ENCODE results near the gene RAE1. TPM values are rescaled to one million over a fixed set of nuclear protein-coding genes. Genes with fewer than 3 reads are reported as not detected.

The RAE1 gene
- total RNA-seq, 2 experiments from 2014 or later = 37.5 to 37.9 TPM

GRCh38 chr20:57317789-57318371, 33.2 kb upstream of the RAE1 start:
- Mint-ChIP-seq H3K4me1 (no peaks in the 10 kb centered on the region), H3K27me3 (peaks cover 25% of the 10 kb centered on the region), H3K36me3 (ENCODE audit: low read depth) (no peaks in the 10 kb centered on the region), H3K27ac (no peak overlapping the region), H3K4me3 (no peak overlapping the region), H3K9me3 (no peaks in the 10 kb centered on the region)
- ChIA-PET CTCF (no interaction called here), POLR2A (no interaction called here)
- no peak for DNase-seq

- Mint-ChIP-seq H3K9me3 (no peaks in the 10 kb centered on the region), H3K27me3 (peaks cover 31% of the 10 kb centered on the region), H3K27ac (no peak overlapping the region), H3K4me3 (no peak overlapping the region), H3K4me1 (no peaks in the 10 kb centered on the region), H3K36me3 (ENCODE audit: low read depth) (no peaks in the 10 kb centered on the region)
- DNase-seq = no peak
- CTCF ChIA-PET = no interaction called here
- POLR2A ChIA-PET = no interaction called here
These were observed 31.5 kb upstream of the RAE1 start for GRCh38 chr20:57319584-57319983.

GRCh38 chr20:57320358-57320757, 30.7 kb upstream of the RAE1 start:
- CTCF ChIA-PET = no interaction called here
- Mint-ChIP-seq H3K27me3 (peaks cover 37% of the 10 kb centered on the region), H3K9me3 (no peaks in the 10 kb centered on the region), H3K4me3 (no peak overlapping the region), H3K36me3 (ENCODE audit: low read depth) (no peaks in the 10 kb centered on the region), H3K4me1 (no peaks in the 10 kb centered on the region), H3K27ac (no peak overlapping the region)
- POLR2A ChIA-PET = no interaction called here
- no peak for DNase-seq

GRCh38 chr20:57321142-57321541, 29.9 kb upstream of the RAE1 start:
- H3K27me3 Mint-ChIP-seq = peaks cover 41% of the 10 kb centered on the region
- CTCF ChIA-PET = no interaction called here
- no peak overlapping the region for H3K27ac Mint-ChIP-seq
- H3K4me1 Mint-ChIP-seq = no peaks in the 10 kb centered on the region
- H3K4me3 Mint-ChIP-seq = no peak overlapping the region
- POLR2A ChIA-PET = no interaction called here
- no peaks in the 10 kb centered on the region for H3K36me3 Mint-ChIP-seq (ENCODE audit: low read depth)
- DNase-seq = no peak
- no peaks in the 10 kb centered on the region for H3K9me3 Mint-ChIP-seq

- CTCF ChIA-PET = interaction anchor here (0.6 to 0.8 kb wide), 2 partner anchors 53 to 763 kb away, joined by 3 to 5 read pairs; no protein-coding TSS in a partner anchor
- H3K4me3 Mint-ChIP-seq = no peak overlapping the region
- no peaks in the 10 kb centered on the region for H3K9me3 Mint-ChIP-seq
- DNase-seq = no peak
- POLR2A ChIA-PET = no interaction called here
- no peaks in the 10 kb centered on the region for H3K4me1 Mint-ChIP-seq
- no peaks in the 10 kb centered on the region for H3K36me3 Mint-ChIP-seq (ENCODE audit: low read depth)
- H3K27ac Mint-ChIP-seq = no peak overlapping the region
- H3K27me3 Mint-ChIP-seq = peaks cover 51% of the 10 kb centered on the region
These were observed 28.6 kb upstream of the RAE1 start for GRCh38 chr20:57322476-57322875.

GRCh38 chr20:57323034-57323433, 28.0 kb upstream of the RAE1 start:
- POLR2A ChIA-PET = no interaction called here
- Mint-ChIP-seq H3K9me3 (no peaks in the 10 kb centered on the region), H3K27ac (no peak overlapping the region), H3K36me3 (ENCODE audit: low read depth) (no peaks in the 10 kb centered on the region), H3K4me1 (no peaks in the 10 kb centered on the region), H3K27me3 (peaks cover 51% of the 10 kb centered on the region), H3K4me3 (no peak overlapping the region)
- DNase-seq = no peak
- CTCF ChIA-PET = interaction anchor here (0.7 kb wide), 1 partner anchor 76 kb away, joined by 3 read pairs; no protein-coding TSS in a partner anchor

GRCh38 chr20:57325632-57326356, 25.3 kb upstream of the RAE1 start:
- ChIA-PET CTCF (no interaction called here), POLR2A (no interaction called here)
- Mint-ChIP-seq H3K27ac (no peak overlapping the region), H3K27me3 (peaks cover 51% of the 10 kb centered on the region), H3K4me1 (no peaks in the 10 kb centered on the region), H3K9me3 (no peaks in the 10 kb centered on the region), H3K36me3 (ENCODE audit: low read depth) (no peaks in the 10 kb centered on the region), H3K4me3 (no peak overlapping the region)
- DNase-seq = no peak

GRCh38 chr20:57326667-57327455, 24.2 kb upstream of the RAE1 start:
- no peak for DNase-seq
- no peak overlapping the region for H3K4me3 Mint-ChIP-seq
- H3K9me3 Mint-ChIP-seq = no peaks in the 10 kb centered on the region
- H3K36me3 Mint-ChIP-seq (ENCODE audit: low read depth) = no peaks in the 10 kb centered on the region
- no peak overlapping the region for H3K27ac Mint-ChIP-seq
- POLR2A ChIA-PET = no interaction called here
- peaks cover 52% of the 10 kb centered on the region for H3K27me3 Mint-ChIP-seq
- CTCF ChIA-PET = no interaction called here
- no peaks in the 10 kb centered on the region for H3K4me1 Mint-ChIP-seq

GRCh38 chr20:57327820-57328219, 23.2 kb upstream of the RAE1 start:
- no peak for DNase-seq
- Mint-ChIP-seq H3K4me1 (no peaks in the 10 kb centered on the region), H3K27me3 (peaks cover 52% of the 10 kb centered on the region), H3K36me3 (ENCODE audit: low read depth) (no peaks in the 10 kb centered on the region), H3K27ac (no peak overlapping the region), H3K9me3 (no peaks in the 10 kb centered on the region), H3K4me3 (no peak overlapping the region)
- ChIA-PET CTCF (interaction anchor here (1.1 kb wide), 1 partner anchor 156 kb away, joined by 5 read pairs; no protein-coding TSS in a partner anchor), POLR2A (no interaction called here)

GRCh38 chr20:57329608-57330221, 21.3 kb upstream of the RAE1 start, which contains the start of gene SPO11:
SPO11 (plus strand) TSS chr20:57329803; CDS start chr20:57329868, 65 bp downstream.
- Mint-ChIP-seq H3K36me3 (ENCODE audit: low read depth) (no peaks in the 10 kb centered on the region), H3K4me3 (no peak within 1 kb of the TSS), H3K27ac (no peak within 1 kb of the TSS), H3K4me1 (no peaks in the 10 kb centered on the region), H3K27me3 (peaks cover 51% of the 10 kb centered on the region), H3K9me3 (no peaks in the 10 kb centered on the region)
- ChIA-PET POLR2A (no interaction called here), CTCF (no interaction called here)
- no peak for DNase-seq

- Mint-ChIP-seq H3K4me1 (no peaks in the 10 kb centered on the region), H3K27ac (no peak overlapping the region), H3K27me3 (peaks cover 51% of the 10 kb centered on the region), H3K4me3 (no peak overlapping the region), H3K36me3 (ENCODE audit: low read depth) (no peaks in the 10 kb centered on the region), H3K9me3 (no peaks in the 10 kb centered on the region)
- CTCF ChIA-PET = interaction anchor here (0.7 kb wide), 1 partner anchor 88 kb away, joined by 3 read pairs; no protein-coding TSS in a partner anchor
- no peak for DNase-seq
- POLR2A ChIA-PET = no interaction called here
These were observed 20.1 kb upstream of the RAE1 start for GRCh38 chr20:57330998-57331397.

- H3K4me3 Mint-ChIP-seq = no peak overlapping the region
- H3K4me1 Mint-ChIP-seq = no peaks in the 10 kb centered on the region
- POLR2A ChIA-PET = no interaction called here
- no peaks in the 10 kb centered on the region for H3K9me3 Mint-ChIP-seq
- peaks cover 45% of the 10 kb centered on the region for H3K27me3 Mint-ChIP-seq
- no peaks in the 10 kb centered on the region for H3K36me3 Mint-ChIP-seq (ENCODE audit: low read depth)
- DNase-seq = no peak
- no peak overlapping the region for H3K27ac Mint-ChIP-seq
- CTCF ChIA-PET = interaction anchor here (0.5 to 1.5 kb wide), 3 partner anchors 37 to 133 kb away, joined by 3 read pairs; no protein-coding TSS in a partner anchor
These were observed 18.7 kb upstream of the RAE1 start for GRCh38 chr20:57332105-57333089.
